Breast epithelium (tissue), 3 donors: ENCODE results near the gene TMEM255B.

Experiments
- POLR2A ChIP-seq: fragments of 450-650 bp; IDR thresholded peaks from one replicate; pipeline ENCODE4 v1.6.1; 2016; ENCODE audit warnings: antibody characterized with exemption, mild to moderate bottlenecking, moderate library complexity
- POLR2AphosphoS5 ChIP-seq, 3 donors: sonication (generic); formaldehyde crosslinking; IDR thresholded peaks; one replicate each; pipeline ENCODE4 v1.6.1; 2017; ENCODE audit warnings: antibody characterized with exemption in 3 of 3
- TF ChIP-seq, protein P1 (sequence below), 3 donors: fragments of 450-650 bp; IDR thresholded peaks; one replicate each; pipeline ENCODE4 v1.5.1; 2016 to 2017; ENCODE audit warnings: antibody characterized with exemption in 3 of 3, mild to moderate bottlenecking in 3 of 3, moderate library complexity in 3 of 3

DNA sequence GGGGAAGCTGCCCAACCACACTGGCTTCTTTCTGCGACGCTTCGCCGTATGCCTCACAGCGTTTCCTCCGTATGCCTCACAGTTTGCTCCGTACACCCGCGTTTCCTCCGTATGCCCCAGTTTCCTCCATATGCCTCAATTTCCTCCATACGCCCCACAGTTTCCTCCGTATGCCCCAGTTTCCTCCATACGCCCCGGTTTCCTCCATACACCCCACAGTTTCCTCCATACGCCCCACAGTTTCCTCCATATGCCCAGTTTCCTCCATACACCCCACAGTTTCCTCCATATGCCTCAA, 82.3 kb downstream of the TMEM255B start:
- no peak for TF ChIP-seq POLR2AphosphoS5 (IDR thresholded peaks at IDR 0.05)
- TF ChIP-seq POLR2A: no peak
- TF ChIP-seq, protein P1, sequence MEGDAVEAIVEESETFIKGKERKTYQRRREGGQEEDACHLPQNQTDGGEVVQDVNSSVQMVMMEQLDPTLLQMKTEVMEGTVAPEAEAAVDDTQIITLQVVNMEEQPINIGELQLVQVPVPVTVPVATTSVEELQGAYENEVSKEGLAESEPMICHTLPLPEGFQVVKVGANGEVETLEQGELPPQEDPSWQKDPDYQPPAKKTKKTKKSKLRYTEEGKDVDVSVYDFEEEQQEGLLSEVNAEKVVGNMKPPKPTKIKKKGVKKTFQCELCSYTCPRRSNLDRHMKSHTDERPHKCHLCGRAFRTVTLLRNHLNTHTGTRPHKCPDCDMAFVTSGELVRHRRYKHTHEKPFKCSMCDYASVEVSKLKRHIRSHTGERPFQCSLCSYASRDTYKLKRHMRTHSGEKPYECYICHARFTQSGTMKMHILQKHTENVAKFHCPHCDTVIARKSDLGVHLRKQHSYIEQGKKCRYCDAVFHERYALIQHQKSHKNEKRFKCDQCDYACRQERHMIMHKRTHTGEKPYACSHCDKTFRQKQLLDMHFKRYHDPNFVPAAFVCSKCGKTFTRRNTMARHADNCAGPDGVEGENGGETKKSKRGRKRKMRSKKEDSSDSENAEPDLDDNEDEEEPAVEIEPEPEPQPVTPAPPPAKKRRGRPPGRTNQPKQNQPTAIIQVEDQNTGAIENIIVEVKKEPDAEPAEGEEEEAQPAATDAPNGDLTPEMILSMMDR (IDR thresholded peaks at IDR 0.05): no peak
